Right hindlimb (tissue), 1 donor: Measurements from ENCODE around the gene PCDH10.

Source experiments
- DNase-seq: peaks from one replicate; pipeline ENCODE4 v3.0.0-alpha.2; 2018

Gene PCDH10

DNA sequence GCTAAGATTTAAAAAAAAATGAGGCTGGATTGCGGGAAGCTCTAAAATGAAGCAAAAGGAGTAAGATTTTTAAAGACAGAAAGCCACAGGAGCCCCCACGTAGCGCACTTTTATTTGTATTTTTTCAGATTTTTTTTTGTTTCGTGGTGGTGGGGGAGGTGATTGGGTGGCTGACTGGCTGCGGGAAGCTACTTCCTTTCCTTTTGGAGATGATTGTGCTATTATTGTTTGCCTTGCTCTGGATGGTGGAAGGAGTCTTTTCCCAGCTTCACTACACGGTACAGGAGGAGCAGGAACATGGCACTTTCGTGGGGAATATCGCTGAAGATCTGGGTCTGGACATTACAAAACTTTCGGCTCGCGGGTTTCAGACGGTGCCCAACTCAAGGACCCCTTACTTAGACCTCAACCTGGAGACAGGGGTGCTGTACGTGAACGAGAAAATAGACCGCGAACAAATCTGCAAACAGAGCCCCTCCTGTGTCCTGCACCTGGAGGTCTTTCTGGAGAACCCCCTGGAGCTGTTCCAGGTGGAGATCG, 908 bp downstream of the PCDH10 start:
- DNase-seq = peak; percentile 20

DNA sequence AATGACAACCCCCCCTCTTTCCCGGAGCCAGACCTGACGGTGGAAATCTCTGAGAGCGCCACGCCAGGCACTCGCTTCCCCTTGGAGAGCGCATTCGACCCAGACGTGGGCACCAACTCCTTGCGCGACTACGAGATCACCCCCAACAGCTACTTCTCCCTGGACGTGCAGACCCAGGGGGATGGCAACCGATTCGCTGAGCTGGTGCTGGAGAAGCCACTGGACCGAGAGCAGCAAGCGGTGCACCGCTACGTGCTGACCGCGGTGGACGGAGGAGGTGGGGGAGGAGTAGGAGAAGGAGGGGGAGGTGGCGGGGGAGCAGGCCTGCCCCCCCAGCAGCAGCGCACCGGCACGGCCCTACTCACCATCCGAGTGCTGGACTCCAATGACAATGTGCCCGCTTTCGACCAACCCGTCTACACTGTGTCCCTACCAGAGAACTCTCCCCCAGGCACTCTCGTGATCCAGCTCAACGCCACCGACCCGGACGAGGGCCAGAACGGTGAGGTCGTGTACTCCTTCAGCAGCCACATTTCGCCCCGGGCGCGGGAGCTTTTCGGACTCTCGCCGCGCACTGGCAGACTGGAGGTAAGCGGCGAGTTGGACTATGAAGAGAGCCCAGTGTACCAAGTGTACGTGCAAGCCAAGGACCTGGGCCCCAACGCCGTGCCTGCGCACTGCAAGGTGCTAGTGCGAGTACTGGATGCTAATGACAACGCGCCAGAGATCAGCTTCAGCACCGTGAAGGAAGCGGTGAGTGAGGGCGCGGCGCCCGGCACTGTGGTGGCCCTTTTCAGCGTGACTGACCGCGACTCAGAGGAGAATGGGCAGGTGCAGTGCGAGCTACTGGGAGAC, 1.6 kb downstream of the PCDH10 start:
- peak; percentile 32 for DNase-seq

DNA sequence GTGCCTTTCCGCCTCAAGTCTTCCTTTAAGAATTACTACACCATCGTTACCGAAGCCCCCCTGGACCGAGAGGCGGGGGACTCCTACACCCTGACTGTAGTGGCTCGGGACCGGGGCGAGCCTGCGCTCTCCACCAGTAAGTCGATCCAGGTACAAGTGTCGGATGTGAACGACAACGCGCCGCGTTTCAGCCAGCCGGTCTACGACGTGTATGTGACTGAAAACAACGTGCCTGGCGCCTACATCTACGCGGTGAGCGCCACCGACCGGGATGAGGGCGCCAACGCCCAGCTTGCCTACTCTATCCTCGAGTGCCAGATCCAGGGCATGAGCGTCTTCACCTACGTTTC, 2.2 kb downstream of the PCDH10 start:
- peak; percentile 21 for DNase-seq

- peak; percentile 40 for DNase-seq
Observed at GRCh38 chr4:133151691-133152329, 2.7 kb downstream of the PCDH10 start.

GRCh38 chr4:133152330-133152821, 3.3 kb downstream of the PCDH10 start:
- peak; percentile 27 for DNase-seq

- peak; percentile 24 for DNase-seq
Observed at GRCh38 chr4:133152831-133153481, 3.9 kb downstream of the PCDH10 start.

DNA sequence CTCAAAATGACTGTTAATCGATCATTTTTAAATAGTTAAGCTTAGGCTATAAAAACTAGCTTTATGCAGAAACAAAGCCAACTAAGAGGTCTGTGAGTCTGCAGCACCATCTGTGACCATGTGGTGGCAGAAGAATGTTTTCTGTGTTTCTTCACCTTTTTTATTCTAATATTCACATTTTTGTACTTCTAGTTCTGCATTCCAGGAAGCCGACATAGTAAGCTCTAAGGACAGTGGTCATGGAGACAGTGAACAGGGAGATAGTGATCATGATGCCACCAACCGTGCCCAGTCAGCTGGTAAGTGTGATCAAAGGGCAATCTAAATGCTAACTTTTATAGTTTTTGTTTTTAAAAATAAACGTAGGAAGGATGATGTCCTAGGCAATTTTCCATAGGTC, 5.6 kb downstream of the PCDH10 start:
- peak; percentile 27 for DNase-seq

GRCh38 chr4:133156096-133156495, 7.0 kb downstream of the PCDH10 start:
- DNase-seq = peak; percentile 27

DNA sequence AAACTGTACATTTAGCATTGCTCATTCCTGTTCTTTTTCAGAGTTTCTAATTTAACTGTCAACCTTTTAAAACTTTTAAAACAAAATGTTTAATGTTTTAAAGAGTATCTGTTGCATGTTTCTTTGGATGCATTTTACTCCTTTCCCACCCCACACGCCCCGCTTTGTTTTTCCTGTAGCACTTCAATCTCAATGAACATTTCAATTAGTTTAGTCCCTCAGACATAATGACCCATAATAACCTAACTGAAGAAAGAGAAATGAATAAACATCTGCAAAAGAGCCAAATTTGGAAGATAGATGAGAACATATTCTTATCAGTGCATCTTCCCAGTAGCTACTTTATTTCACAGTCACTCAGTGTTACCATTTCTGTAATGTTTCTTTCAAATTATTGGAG, 7.5 kb downstream of the PCDH10 start:
- no peak for DNase-seq

GRCh38 chr4:133157460-133158160, 8.5 kb downstream of the PCDH10 start:
- DNase-seq = no peak

GRCh38 chr4:133160853-133161252, 11.8 kb downstream of the PCDH10 start:
- no peak for DNase-seq

DNA sequence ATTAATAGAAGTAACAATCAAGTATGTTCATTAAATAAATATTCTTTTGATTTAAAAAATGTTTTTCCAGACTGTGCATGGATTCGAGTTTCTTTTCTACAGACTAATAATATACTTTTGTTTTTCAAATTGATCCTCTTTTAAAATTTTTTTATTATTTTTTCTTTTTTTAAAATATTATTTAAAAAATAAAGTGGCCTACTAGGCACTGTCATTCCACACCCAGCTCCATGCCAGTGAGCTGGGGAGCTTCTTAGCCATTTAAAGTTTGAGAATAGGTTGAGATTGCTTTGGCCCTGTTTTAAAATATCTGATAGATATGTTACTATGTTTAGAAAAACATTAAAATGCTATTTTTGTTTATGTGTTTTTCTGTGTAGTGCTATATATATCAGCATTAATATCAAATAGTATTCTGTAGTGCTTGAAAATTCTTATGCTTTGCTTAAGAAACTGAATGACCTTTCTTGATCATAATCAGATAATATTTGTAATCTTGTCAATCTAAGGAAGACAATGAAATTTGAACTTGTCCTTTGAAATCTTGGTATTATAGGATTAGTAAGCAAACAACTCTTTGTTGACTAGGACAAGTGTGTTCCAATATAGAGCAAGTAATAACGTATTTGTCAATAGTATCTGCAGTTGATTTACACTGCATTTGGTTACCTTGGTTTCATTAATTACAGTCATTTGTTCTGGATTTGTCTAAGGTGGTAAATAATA, 12.6 kb downstream of the PCDH10 start:
- no peak for DNase-seq

GRCh38 chr4:133162941-133163340, 13.8 kb downstream of the PCDH10 start:
- DNase-seq = no peak

GRCh38 chr4:133178956-133179355, 29.9 kb downstream of the PCDH10 start:
- no peak for DNase-seq

DNA sequence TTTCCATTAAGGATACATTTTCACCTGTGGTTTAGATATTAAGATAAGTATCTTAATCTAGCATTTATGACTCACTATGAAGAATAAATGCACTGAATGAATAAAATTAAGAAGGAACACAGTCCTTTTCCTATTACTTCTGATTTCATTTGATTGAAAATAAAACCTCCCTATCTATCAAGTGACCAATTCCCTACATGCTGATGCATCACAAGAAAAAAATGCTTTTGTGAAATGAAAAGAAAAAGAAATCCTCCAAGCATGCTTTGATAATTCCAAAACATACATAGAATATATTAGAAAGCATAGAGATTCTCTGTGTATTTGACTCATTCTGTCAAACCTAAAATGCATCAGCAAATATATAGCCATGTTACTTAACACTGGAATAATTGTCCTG, 37.1 kb downstream of the PCDH10 start:
- no peak for DNase-seq

DNA sequence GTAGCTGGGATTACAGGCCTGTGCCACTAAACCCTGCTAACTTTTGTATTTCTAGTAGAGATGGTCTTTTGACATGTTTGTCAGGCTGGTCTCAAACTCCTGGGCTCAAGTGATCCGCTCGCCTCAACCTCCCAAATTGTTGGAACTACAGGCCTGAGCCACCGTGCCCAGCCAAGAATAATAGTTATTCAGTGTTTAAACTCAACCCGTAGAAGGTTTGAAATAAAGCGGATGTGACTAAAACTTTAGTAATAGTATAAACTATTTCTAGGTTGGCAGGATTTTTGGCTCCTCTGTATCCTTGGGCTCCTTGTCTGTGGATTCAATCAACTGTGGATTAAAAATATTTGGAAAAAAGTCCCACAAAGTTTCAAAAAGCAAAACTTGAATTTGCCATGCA, 37.8 kb downstream of the PCDH10 start:
- no peak for DNase-seq

DNA sequence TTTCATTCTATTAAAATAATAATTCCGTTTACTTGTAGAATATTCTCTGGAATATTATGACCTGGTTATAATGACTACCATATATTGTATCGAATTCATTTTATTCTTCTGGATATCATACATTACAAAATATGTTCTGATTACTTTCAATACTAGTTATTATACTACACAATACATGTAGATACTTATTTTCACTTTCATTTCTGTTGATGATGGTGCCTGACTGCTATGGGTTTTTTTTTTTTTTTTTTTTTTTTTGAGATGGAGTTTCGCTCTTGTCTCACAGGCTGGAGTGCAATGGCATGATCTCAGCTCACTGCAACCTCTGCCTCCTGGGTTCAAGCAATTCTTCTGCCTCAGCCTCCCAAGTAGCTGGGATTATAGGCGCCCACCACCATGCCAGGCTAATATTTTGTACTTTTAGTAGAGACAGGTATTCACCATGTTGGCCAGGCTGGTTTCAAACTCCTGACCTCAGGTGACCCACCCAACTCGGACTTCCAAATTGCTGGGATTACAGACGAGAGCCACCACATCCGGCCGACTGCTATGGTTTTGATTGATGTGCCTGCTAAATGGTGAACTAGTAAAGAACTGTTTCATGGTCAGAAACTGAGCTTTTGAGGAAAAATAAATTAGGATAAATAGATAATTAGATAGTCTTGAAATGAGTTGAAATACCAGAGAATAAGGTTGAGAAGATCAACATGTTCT, 39.5 kb downstream of the PCDH10 start:
- no peak for DNase-seq

DNA sequence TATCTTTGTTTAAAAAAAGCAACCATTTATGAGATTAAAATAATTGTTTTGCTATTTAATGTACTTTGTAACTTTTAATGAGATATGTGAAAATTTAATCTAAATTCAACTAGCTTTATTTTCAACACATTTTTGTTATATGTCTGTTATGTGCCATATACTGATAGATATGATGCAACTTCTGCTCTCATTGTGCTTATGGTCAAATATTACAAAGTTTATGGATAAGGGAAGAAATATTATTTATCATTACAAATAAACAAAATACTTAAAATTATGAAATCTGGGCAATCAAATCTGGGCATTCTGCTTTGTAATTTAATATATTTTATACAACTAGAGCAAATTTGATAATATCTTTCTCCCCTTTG, 40.0 kb downstream of the PCDH10 start:
- no peak for DNase-seq

DNA sequence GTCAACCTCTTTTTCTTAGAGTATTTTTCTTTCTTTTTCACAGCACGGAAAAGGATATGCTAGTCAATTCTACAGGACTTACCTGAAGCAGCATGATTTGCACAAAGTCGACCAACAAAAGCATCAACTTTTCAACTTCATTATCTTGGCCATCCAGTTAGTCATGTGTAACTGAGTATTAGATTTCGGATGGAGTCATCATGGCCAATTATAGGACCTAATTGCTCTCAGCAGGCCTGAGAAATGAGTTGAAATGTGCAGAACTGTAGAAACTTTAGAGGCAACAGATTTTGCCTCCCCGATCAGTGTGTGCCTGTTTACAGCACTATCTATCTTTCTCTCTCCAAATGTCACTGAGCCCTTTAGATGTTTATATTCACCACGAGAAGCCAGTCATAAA, 41.0 kb downstream of the PCDH10 start:
- DNase-seq = no peak

- DNase-seq = no peak
Observed at GRCh38 chr4:133208694-133209285, 59.7 kb downstream of the PCDH10 start.

DNA sequence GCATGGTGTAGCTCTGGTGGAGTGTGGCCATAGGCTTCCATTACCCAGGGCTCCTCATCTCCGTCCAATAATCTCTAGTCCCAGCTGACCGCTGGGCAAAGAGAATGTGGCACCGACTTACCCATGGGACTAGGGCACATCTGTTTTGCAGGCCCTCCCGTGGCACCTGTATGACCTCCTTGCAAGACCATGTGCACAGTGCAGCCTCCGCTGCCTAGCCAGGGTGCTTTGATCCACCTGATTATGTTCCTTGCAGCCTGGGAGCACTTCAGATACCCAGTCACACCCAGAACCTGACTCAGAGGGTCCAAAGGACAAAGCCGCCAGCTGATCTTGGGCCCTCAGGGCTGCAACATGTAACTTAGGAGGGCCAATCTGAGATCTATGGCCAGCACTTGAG, 84.8 kb downstream of the PCDH10 start:
- no peak for DNase-seq
